DMS153 treated with DMSO at 0.1 percent for 48 hours (cell line): ENCODE measurements around the gene RETREG1.

Source experiments
- DNase-seq: peaks from one replicate; lab custom pipeline; 2025; ENCODE audit not compliant: unreplicated experiment; lab: John Stamatoyannopoulos, UW

Gene RETREG1

DNA sequence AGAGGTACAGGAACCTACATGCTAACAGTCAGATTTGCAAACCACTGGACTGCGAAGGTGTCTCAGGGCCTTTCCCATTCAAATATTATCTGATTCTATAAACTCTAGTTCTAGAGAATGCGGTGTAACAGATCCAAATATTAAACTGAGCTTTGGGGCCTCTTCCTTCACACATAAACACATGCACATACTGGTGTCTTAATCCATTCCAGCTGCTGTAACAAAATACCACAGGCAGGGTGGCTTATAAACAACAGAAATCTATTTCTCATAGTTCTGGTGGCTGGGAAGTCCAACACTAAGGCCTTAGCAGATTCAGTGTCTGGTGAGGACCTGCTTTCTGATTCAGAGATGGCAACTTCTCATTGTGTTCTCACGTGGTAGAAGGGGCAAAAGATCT is 30.2 kb downstream of the RETREG1 start:
- no peak for DNase-seq

DNA sequence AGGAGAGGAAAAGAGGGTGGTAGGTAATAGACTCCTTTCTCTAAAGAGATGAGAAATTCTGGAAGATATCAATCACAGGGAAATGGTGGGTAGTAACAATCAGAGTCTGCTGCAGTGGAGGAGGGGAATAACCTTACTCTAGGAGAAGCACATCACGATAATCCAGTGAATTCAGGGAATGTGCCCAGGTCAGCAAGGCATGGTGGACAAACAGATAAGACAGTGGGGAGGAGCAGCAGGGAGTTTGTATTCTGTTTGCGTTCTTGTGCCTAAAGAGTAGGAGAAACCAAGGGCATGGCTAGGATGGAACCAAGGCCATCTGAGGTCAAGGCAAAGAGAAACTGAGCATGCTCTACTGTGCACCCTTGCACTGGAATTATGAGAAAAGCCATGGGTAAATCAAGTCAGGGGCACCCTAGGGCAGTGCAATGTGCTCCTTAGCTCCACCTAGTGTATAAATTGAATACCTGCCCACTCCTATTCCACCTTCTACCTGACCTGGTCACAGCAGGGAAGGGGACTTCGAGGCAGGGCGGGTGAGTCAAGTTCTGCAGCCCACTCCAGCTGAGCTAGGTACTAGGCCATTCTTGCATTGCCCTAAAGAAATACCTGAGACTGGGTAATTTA is 31.6 kb downstream of the RETREG1 start:
- no peak for DNase-seq

DNA sequence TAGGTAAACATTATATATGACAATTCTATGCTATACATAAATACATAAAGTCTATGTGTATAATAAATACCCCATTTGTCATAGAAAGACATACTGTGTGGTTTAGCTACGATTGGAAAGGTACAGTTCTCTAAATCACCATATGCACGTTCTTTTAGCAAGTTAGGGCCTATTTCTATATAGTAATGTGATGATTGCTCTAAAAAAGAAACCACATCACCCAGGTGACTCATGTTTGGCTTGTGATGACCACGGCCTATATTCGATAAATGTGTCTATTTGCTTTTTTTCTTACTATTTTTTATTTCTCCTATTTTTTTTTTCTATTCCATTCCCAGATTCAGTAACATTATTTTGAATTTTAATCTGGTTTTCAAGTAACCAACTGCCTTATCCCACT is 34.7 kb downstream of the RETREG1 start:
- no peak for DNase-seq

DNA sequence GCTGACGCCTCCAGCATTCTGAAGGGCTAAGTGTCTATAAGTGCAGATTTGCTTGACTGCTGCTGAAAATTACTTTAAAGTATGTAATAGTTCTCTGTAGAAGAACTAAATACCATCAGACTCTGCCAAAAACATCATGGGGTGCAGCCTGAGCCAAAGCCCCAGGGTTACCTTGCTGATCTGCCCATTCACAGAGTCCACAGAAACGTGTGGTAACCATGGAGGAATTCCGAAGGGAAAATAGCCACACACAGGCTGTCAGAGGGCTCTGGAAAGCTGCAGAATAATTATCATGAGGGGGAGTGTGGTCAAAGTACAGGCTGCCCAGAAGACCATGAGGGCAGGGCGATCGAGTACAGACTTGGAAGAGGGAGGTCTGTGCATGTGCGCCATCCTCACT is 36.4 kb downstream of the RETREG1 start:
- DNase-seq: no peak

DNA sequence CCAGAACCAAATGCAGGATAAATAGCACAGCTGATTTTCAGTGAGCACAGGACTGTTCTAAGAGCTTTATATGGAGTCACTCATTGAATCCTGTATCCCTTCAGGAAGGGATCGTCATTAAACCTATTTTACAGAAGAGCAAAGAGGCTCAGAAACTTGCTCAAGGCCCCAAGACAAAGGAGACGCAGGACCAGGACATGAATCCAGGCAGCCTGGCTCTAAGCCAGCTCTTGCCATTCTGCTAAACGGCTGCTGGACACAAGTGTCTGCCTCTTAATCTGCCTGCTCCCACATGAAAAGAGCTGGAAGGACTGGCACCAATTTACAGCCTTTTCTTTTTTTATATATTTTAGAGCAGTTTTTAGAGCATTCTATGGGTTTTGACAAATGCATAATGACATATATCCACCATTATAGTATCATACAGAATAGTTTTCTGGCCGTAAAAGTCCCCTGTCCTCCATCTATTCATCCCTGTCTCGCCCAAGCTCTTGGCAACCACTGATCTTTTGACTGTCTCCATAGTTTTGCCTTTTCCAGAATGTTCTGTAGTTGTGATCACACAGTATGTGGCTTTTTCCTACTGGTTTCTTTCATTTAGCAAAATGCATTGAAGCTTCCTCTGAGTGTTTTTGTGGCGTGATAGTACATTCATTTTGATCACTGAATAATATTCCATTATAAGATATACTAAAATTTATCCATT is 37.5 kb downstream of the RETREG1 start:
- peak; percentile 70 for DNase-seq

DNA sequence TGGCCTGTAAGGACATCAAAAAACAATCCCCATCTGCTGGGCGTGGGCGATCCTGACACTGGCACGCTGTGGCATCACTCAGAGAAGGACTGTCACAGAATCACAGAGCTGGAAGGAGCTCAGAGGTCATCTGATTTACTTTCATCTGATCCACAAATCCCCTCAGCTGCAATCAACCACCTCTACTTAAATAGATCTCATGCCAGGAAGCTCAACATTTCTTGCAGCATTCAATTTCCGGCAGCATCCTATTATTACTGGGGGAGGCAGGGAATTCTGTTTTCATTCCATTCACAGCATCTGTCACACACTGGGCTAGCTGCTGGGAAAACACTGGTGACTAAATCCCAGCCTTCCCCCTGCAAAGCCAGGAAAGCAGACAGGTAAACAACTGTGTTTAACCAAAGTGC is 38.3 kb downstream of the RETREG1 start:
- DNase-seq: peak; percentile 73

DNA sequence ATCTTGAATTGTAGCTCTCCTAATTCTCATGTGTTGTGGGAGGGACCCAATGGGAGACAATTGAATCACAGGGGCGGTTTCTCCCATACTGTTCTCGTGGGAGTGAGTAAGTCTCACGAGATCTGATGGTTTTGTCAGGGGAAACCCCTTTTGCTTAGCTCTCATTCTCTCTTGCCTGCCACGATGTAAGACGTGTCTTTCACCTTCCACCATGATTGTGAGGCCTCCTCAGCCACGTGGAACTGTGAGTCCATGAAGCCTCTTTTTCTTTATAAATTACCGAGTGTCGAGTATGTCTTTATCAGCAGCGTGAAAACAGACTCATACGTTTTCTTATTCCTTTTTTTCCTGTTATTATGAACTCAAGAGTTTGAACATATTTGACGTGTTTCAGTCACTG is 39.1 kb downstream of the RETREG1 start:
- DNase-seq: no peak

DNA sequence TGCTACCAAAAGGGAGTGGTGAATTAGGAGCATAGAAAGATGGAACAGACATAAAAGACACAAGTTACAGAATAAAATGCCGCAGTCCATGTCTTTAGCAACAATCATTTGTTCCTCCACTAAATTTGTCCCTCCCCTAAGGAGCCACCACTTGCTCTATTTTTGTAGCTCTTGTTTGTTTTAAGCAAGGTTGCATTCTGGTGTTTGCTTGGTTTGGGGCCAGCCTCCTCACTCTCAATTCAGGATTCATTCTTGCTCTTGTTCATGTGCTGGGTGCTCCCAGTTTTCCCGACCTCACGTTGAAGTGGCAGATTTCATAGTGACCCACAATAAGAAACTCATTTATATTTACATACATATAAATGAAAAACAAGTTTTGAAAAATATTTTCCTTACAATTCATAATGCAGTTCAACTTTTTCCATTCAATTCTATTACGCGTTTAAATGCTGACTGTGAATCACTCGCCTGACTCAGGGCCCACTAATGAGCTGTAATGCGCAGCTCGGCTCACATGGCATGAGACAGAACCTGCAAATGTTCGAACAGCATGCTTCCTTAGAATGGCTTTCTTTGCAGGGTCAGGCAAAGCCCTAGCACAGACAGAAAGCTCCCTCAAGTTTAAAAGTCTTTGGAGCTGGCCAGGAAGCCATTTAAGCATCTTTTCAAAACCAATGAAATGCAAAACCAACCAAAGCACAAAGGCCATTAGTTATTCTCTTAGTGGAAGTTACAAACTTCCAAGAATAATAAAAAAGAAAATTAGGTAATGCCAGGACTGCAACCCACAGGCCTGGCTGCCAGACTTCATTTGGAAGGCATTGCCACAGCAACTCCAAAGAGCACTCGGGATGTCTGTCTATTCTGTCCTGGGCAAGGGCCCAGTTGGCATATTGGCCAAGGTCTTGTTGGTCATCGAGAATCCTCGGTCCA is 41.7 kb downstream of the RETREG1 start:
- DNase-seq: no peak

DNA sequence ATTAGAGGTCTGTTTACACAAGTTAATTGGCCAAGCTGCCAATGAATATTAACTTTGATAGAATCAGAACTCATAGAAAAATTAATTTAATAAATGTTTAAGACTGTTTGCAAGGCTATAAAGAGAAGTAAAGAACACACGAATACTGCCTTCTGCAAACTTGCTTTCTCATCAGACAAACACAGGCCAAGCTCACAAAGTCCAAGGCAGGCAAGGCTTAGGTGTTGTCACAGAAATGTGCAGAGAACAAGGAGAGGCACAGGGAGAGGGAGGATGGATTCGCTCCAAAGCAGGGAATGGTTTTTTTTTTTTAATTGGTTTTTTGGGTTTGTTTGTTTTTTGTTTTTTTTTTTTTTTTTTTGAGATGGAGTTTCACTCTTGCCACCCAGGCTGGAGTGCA is 43.4 kb downstream of the RETREG1 start:
- no peak for DNase-seq

DNA sequence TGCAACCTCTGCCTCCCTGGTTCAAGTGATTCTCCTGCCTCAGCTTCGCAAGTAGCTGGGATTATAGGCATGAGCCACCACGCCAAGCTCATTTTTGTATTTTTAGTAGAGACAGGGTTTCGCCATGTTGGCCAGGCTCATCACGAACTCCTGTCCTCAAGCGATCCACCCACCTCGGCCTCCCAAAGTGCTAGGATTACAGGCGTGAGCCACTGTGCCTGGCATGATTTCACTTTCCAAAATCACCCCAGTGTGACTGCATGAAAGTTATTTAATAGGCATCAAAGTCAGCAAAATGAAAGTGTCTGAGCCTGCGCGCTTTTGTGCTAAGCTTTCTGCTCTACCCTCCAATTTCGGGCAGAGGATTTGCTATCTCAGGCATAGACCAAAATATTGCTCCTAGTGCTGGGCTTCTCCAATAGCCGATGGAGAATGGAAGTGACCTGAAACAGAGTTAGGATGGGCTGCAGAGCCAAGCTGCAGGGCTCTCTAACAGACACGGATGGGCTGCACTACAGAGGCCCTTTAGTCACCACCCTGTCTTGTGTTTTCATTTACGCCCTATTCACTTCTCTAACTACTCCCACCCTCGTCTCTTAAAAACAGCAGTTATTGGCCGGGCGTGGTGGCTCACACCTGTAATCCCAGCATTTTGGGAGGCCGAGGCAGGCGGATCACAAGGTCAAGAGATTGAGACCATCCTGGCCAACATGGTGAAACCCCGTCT is 44.3 kb downstream of the RETREG1 start:
- no peak for DNase-seq

DNA sequence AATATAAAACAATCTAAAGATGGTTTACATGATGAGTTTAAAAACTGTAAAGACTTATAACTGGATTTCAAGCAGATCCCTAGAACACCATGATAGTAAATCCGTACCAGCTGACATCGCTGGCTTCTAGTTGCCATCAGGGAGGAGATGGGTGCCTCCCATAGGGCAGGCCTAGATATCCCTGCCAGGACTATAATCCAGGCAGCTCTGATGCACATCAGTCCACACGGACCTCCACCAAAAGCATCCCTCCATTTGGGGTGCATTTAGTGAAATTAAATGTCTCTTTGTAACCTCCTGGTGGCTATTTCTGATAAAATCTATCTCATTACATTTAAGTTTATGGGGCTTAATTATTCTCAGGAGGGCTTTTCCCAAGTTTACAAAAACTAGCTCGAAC is 45.8 kb downstream of the RETREG1 start:
- no peak for DNase-seq

DNA sequence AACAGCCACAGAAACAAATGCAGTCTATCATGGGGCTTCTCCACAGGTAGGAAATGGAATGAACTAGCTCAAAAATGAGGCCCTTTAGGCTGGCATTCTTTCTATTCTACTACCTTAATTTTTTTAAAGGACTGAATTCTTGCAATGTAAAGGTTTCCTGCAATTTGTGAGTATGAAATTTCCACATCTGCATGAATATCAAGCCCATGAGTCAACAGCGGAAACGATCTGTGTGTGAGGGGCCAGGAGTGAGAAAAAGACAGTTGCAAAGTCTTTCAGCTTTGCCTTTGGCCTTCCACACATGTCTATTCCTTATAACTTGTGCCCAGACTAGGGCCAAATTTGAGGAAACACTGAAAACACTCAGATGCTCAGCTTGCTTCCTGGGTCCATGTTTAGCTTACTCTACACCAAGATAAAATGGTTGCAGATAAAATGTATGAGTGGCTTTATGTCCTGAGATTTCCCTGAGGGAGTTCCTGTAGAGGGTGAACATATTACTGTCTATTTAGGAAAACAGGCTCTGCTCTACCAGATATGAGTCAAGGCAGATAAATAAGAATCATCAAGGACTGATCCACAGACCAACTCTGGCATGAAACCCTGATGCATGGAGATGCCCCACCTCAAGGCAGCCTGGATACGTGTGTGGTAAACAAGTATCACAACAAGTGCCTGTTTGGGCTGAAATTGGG is 46.5 kb downstream of the RETREG1 start:
- DNase-seq: no peak

DNA sequence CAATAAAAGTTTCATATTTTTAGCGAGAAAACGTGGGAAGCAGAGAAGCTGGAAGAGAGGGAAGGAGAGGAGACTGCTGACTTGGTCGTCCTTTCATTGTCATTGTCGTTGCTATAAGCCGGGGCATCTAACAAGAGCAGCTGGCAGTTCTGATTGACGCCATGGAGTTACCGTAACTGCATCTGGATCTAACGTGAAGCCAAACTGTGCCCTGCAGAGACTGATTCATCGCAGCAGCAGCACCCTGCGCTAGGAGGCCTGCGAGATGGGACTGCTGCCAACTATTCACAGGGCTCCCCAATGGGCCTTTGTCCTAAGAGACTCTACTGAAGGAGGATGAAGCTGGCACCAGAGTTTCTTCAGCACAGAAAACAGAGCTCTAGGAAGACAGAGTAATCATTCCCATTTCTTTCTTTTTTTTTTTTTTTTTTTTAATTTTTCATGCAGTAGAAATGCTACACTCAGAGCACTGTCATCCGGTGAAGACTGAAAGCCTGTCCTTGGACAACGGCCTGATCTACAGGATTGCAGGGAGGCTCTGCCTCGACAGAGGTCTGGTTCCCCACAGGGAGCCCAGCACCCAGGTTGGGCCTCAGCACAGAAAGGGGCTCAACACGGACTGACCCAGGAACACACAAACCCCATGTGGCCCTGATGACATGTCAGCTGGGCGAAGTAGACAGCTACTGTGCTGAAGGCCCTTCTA is 47.8 kb downstream of the RETREG1 start:
- DNase-seq: peak; percentile 80

DNA sequence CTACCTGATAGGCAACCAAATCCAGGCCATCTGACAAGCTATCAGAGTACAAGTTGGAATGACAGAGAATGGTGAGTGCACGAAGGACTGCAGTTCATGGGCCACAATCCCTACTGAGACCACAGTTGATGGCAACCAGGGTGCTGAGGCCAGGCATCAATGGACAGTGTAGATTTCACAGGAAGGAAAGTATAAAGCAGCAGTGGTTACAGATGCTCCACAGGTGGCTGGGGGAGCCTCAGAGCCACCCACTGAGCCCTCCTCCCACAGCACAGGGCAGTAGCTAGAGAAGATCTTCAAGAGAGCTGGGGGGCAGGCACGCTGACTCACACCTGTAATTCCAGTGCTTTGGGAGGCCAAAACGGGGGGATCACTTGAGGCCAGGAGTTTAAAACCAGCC is 49.4 kb downstream of the RETREG1 start:
- DNase-seq: no peak

DNA sequence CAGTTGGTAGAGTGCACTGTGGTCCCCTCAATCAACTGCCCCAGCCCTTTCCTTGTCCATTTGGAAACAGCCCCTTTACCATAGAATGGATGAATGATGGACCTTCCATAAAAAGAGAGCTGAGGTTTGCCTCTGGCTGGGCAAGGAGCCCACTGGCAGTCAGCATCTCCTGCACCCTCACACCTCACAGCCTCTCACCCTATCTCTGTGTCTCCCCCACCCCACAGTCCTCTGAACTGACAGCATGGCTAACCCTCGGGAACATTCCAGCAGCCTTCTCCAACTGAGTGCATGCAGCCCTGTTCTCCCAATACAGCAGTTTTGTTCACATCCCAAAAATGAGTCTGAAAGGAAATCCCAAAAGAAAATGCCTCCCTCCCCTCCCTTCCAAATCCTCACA is 51.7 kb downstream of the RETREG1 start:
- DNase-seq: no peak

DNA sequence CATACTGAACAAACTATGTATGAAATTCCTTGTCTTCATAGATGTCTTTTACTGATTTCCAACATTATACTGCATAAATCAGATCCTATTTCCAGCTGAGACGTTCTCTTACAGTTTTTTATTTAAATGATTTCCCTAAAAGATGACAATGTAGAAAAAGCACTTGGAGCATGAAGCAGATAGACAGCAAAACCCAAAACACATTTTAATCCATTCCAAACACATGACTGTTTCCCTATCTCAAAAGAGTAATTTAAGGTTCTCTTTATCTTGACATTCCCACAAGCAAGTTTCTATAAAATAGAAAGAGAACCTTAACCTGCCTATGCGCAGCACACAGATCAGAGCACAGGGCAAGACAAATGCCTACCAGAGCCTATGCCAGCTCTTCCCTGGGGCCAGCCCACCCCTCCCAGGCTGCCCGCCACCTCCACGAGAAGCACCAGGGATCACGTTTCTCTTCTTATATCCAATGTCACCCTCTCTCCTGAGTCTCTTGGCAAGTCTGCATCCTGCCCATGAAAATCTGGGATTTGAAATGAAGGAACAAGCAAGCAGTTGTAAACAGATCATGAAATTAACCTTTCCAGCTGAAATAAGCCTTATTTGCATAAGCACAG is 52.4 kb downstream of the RETREG1 start:
- DNase-seq: no peak

DNA sequence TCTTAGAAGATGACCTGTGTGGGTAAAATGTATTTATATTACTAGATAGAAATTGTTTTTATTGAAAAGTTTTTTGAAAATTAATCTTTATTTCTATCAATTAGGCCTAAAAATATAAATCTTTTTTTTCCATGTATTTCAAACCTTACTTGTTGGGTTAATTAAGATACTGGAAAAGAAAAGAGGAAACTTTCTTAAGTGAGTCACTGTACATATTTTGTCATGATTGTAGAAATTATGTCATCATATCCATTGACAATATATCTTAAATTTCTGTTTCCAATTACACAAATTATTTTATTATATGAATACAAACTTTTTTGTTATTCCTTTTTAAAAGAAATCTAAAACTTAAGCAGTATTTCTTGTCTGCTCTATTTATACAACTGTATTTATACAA is 53.1 kb downstream of the RETREG1 start:
- DNase-seq: no peak

DNA sequence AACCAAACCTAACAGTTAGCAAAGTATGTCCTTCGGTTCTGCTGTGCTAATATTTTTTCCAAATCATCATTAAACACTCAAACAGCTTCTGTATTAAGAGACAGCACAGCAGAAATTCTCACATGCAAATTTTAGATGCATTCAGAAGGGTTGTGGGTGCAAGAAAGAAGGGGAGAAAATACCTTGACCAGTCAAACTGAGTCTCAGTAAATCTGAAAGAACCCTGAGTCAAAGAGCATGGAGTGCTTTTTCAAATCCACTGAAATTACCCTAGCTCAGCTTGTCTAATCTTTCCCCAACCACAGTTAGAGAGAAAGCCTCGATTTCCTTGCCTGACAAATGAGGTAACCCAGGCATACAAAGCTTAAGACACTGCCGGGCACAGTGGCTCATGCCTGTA is 55.1 kb downstream of the RETREG1 start:
- no peak for DNase-seq

DNA sequence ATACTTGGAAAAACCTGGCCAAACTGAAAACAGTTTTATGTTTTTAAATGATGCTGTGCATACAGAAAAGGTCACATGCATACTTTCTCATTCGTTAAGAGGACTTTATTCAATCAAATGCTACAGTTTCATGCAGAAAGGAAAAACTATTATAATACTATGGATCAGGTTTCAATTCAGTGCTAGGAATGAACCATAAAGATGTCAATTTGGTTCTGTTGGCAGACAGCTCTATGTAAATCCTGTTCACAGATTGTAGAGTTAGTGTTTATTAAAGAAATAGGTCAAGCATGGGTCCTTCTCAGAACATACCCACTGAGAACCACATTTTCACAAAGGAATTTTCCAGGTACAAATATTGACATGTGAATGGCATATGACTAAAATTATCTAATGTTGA is 57.1 kb downstream of the RETREG1 start:
- peak; percentile 59 for DNase-seq
